GM21723 (cell line): ENCODE data around the gene NDUFAB1.
"Not testable (repeated sequence)": the region's sequence is repeated elsewhere in the genome, so short reads cannot be mapped to it uniquely, and the experiment has no call there.

ENCODE experiments used
- ATAC-seq: cut with Tn5 transposase; IDR thresholded peaks from one replicate; pipeline ENCODE4 v1.9.1; 2021; ENCODE audit warnings: mild to moderate bottlenecking, moderate library complexity; ENCODE audit not compliant: unreplicated experiment

NDUFAB1 gene

GRCh38 chr16:23556881-23557778 is 39.0 kb downstream of the NDUFAB1 start, which contains the start of the genes EARS2 and UBFD1:
EARS2 (minus strand) TSS chr16:23557350; CDS start chr16:23557343, 7 bp downstream.
UBFD1 (plus strand) TSS chr16:23557727; CDS start chr16:23557743, 16 bp downstream.
- ATAC-seq, result peak; percentile 87

GRCh38 chr16:23554536-23554935 is 41.6 kb downstream of the NDUFAB1 start:
- no peak for ATAC-seq

- no peak for ATAC-seq
Observed at GRCh38 chr16:23552161-23552560, 44.0 kb downstream of the NDUFAB1 start.

- no peak for ATAC-seq
Observed at GRCh38 chr16:23549938-23550337, 46.2 kb downstream of the NDUFAB1 start.

DNA sequence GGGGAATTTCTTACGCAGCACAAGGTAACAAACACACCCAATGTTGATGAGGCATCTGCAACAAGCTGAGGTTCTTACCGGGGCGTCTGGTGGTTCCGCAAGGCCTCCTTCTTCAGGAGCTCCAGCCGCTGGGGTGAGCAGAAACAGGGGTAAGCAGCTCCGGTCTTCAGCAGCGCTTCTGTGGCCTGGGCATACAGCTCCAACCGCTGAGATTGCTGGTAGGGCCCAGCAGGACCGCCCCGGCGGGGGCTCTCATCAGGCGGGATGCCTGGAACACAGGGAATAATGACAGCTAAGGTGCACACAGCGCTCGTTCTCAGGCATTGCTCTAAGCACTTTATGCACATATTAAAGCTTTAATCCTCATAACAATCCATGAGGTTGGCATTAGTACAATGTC is 51.7 kb downstream of the NDUFAB1 start:
- ATAC-seq, result no peak

GRCh38 chr16:23540817-23541178 is 55.3 kb downstream of the NDUFAB1 start:
- ATAC-seq, result not testable (repeated sequence)

- no peak for ATAC-seq
Observed at GRCh38 chr16:23539984-23540816, 55.9 kb downstream of the NDUFAB1 start.

GRCh38 chr16:23538919-23539278 is 57.2 kb downstream of the NDUFAB1 start:
- no peak for ATAC-seq

- ATAC-seq, result no peak
Observed at GRCh38 chr16:23537390-23537789, 58.7 kb downstream of the NDUFAB1 start.

DNA sequence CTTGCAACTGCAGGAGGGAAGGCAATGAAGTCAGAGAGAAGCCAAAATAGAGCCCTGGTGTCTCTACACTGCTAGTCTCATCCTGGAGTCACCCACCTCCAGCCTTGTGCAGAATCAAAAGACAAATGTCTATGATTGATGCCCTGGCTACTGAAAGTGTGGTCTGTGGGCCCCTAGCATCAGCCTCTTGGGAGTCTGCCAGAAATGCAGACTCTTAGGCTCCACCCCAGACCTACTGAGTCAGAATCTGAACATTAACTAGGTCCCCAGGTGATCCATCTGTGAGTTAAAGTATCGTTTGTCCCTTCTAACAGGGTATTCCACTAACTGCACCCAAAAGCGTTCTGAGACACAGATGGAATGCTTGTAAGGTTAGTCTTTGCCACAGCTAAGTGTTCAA is 60.2 kb downstream of the NDUFAB1 start:
- no peak for ATAC-seq

GRCh38 chr16:23534868-23535860 is 61.0 kb downstream of the NDUFAB1 start:
- ATAC-seq, result no peak

- ATAC-seq, result no peak
Observed at GRCh38 chr16:23532448-23532847, 63.7 kb downstream of the NDUFAB1 start.
